Adipocyte (in vitro differentiated cells): ENCODE data around the gene DGKG.

Experiments used
- DNase-seq: peaks from one replicate; pipeline ENCODE4 v3.0.0-alpha.2; 2015; ENCODE audit warnings: low read depth
- H3K27me3 ChIP-seq: replicated peaks from 2 replicates; pipeline ENCODE4 v1.7.0; 2013; ENCODE audit warnings: mild to moderate bottlenecking, low read length, moderate library complexity; ENCODE audit not compliant: control insufficient read depth, insufficient read depth
- H3K36me3 ChIP-seq: 2 replicates; pipeline ENCODE4 v1.7.0; 2013; ENCODE audit warnings: low read length, mild to moderate bottlenecking, moderate library complexity; ENCODE audit not compliant: control insufficient read depth, insufficient read depth, severe bottlenecking
- H3K4me1 ChIP-seq: 2 replicates; pipeline ENCODE4 v1.7.0; 2013; ENCODE audit warnings: mild to moderate bottlenecking, low read length, moderate library complexity; ENCODE audit not compliant: control insufficient read depth, insufficient read depth
- H3K4me3 ChIP-seq: 2 replicates; pipeline ENCODE4 v1.7.0; 2013; ENCODE audit warnings: mild to moderate bottlenecking, low read length, moderate library complexity
- H3K9ac ChIP-seq: 2 replicates; pipeline ENCODE4 v1.7.0; 2013; ENCODE audit warnings: mild to moderate bottlenecking, low read length, moderate library complexity
- H3K9me3 ChIP-seq: 2 replicates; pipeline ENCODE4 v1.7.0; 2013; ENCODE audit warnings: mild to moderate bottlenecking, low read length, moderate library complexity; ENCODE audit not compliant: control insufficient read depth

The DGKG gene

DNA sequence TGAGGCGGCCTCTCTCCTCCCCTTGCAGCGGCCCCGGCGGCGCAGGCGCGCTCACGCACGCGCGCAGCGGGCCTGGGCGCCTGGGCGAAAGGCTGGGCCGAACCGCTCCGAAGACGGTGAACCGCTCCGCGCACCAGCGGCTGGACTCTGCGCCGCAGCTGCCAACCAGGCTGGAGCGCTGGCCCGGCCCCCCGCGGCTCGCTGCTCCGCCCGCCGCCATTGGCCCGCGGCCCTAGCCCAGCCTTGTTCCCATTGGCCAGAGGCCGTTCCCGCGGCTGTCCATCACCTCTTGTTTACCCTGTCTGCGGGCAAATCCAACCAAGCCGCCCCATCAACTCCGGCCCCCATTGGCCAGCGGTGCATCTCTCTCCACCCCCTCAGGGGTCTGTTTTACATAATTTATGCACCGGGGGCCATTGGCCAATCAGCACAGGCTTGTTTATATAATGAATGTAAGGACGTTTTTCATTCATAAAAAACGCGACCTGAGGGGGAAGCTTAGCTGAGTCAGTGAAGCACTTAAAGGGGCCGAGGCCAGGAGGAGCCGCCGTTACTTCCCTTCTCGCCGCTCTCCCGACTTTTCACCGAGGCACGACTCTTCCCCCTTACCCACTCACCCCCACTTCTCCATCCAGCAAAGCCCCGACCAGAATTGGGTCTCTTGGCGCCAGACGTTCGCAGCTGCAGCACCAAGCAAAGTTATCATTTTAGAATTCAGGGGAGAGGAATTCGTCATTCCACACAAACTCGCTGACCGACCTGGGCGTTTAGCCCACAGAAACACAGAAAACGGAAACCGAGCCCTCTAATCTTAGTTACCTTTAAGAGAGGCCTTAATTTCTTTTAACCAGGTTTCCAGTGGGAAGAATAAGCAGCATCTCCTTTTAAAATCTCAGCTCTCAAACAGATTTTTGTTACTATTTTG lies 252.8 kb downstream of the DGKG start, which contains the start of gene ETV5:
ETV5 (minus strand) TSS at position 149 of the 925 bp plus-strand sequence. CDS start 3,221 bp downstream, outside the sequence.
- H3K9me3 ChIP-seq: no peaks in the 10 kb centered on the region
- peaks cover 19% of the 10 kb centered on the region for H3K4me1 ChIP-seq
- H3K9ac ChIP-seq: peak within 1 kb of the TSS; percentile 85
- H3K27me3 ChIP-seq: no peaks in the 10 kb centered on the region
- peak within 1 kb of the TSS; percentile 90 for H3K4me3 ChIP-seq
- H3K36me3 ChIP-seq: no peaks in the 10 kb centered on the region
- peak; percentile 100 for DNase-seq

DNA sequence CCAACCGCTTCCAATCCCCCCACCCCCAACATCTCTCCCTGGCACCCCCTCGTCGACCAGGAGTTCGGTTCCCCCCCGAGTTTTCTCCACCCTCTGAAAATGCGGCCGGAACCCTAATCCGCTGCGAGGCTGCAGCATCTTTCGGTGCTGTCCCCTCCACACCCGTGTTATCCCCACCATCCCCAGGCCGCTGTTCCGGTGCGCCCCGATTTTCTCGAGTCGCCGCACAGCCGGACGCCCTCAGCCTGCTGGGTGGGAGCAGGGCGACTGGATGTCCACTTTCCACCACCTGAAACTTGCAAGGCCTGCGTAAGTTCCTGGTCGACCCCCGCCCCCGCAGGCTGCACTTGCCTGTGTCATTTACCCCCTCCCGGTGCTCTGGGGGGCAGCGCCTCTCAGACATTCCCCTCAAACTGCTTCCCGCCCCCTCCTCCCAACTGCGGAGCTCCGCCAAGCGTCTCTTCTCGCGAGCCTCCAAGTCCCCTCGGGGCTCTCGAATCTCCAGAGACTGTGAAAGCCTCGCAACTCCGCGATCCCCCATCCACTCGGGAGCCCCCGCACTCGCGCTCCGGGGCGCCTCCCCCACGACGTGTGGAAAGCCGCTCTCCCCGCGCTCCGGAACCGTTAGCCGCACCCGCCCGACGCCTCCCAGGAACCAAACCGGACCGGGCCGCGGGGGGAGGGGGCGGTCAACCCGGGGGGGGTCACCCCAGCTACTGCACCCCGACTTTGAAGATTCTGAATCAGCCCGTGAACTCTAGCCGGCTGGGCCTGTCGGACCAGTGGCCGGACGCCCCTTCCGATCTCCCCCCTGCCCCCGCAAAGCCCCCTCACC lies 253.7 kb downstream of the DGKG start:
- Histone ChIP-seq H3K4me3 (peak overlapping the region; percentile 88), H3K36me3 (no peaks in the 10 kb centered on the region), H3K9ac (peak overlapping the region; percentile 85), H3K27me3 (no peaks in the 10 kb centered on the region), H3K9me3 (no peaks in the 10 kb centered on the region), H3K4me1 (peaks cover 28% of the 10 kb centered on the region)
- DNase-seq: peak; percentile 89

DNA sequence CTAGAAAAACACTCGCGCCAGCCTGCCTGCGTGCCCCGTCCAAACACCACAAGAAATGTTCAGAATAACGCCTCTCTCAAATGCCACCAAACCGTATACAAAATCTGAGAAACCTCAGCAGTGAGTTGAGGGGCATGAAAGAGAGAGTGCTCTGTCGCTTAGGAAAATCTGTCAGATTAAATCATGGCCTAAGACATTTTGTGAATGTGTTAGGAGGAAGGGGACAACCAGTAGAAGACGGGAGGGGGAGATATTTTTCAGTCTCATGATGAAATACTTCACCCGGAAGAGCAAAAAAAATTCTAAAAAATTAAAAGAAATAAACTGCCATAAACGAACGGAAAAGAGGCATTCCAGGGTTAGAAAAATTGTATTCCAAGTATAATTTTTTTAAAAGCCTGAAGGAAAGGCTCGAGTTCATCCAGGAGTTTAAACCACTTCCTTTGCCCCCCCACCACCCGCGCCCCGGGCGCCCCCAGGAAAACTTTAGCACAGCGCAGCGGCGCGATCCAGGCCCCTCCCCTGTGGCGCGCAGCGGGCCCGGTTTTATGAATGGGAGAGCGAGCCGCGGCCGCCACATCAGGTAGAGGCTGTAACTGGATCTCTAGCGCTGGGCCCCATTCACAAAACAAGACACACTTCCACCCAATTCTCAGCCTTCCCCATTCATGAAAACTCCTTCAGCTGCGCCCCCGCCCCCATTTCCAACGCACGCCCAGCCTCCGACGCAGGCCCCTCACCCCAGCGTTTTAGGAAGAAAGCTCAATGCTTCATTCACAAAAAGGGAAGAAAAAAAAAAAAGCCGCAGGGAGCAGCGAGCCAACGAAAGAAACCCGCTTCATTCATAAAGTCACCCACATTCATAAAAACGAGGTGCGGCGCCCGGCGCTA lies 254.6 kb downstream of the DGKG start:
- H3K9ac ChIP-seq: peak overlapping the region; percentile 85
- no peaks in the 10 kb centered on the region for H3K9me3 ChIP-seq
- H3K4me1 ChIP-seq: peaks cover 37% of the 10 kb centered on the region
- H3K4me3 ChIP-seq: peak overlapping the region; percentile 88
- no peaks in the 10 kb centered on the region for H3K36me3 ChIP-seq
- peak; percentile 89 for DNase-seq
- H3K27me3 ChIP-seq: no peaks in the 10 kb centered on the region

DNA sequence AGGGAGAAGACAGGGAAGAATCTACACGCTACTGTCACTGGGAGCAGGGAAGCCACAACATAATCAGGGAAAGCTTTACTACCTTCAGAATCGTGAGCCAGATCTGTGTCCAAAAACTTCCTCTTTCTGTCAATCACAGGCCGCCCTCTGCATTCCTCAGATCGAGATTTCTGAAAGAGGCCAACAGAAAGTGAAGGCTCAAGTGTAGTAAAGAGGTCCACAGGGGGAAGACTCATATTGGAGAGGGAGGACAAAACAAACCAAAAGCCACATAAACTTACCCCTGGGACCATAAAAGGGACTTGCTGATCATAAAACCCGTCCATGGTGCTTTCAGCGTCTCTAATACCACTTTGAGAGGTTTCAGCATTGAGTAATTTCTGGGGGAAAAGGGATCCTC lies 256.5 kb downstream of the DGKG start:
- Histone ChIP-seq H3K27me3 (no peaks in the 10 kb centered on the region), H3K9me3 (no peaks in the 10 kb centered on the region), H3K36me3 (no peaks in the 10 kb centered on the region), H3K9ac (no peak overlapping the region), H3K4me3 (no peak overlapping the region), H3K4me1 (peaks cover 38% of the 10 kb centered on the region)
- DNase-seq: no peak

DNA sequence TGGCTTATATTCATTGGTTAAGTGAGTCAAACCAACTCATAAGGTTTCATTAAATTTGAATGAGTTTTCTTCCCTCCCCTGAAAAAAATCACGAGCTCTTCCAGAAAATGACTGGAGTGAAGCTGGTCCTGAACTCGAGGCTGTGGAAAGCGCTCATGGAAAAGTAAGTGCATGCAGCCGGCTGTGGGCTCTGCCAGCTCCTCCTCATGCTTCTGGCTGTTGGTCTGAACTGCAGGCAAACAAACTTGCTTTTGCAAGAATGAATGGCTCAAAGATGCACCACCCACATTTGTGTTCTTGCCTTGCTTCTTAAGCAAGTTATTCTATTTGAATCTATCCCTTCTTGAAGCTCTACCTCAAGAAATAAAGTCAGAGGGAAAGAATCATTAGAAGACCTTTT lies 259.3 kb downstream of the DGKG start:
- H3K4me3 ChIP-seq: no peak overlapping the region
- no peaks in the 10 kb centered on the region for H3K9me3 ChIP-seq
- H3K4me1 ChIP-seq: peaks cover 46% of the 10 kb centered on the region
- H3K36me3 ChIP-seq: no peaks in the 10 kb centered on the region
- no peaks in the 10 kb centered on the region for H3K27me3 ChIP-seq
- DNase-seq: peak; percentile 61
- no peak overlapping the region for H3K9ac ChIP-seq

DNA sequence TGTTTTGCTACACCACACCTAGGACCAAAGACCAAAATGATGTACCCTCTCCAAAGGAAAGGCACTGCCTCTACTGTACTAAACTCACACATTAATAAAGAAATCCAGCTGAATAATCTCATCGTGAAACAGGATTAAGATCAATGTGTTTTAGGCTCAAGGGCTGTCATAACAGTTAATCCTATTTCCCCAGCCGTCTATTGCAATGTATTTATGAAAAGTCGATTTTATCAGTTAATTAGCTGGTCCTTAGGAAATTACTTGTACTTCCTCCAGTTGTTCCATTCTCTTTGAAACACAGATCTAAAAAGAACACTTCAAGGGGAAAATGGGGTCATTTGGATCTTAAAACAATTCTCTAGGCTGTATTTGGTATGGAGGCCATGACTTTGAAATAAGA lies 261.6 kb downstream of the DGKG start:
- DNase-seq: no peak
- Histone ChIP-seq H3K4me1 (peaks cover 49% of the 10 kb centered on the region), H3K27me3 (no peaks in the 10 kb centered on the region), H3K9me3 (no peaks in the 10 kb centered on the region), H3K9ac (no peak overlapping the region), H3K36me3 (no peaks in the 10 kb centered on the region), H3K4me3 (no peak overlapping the region)

DNA sequence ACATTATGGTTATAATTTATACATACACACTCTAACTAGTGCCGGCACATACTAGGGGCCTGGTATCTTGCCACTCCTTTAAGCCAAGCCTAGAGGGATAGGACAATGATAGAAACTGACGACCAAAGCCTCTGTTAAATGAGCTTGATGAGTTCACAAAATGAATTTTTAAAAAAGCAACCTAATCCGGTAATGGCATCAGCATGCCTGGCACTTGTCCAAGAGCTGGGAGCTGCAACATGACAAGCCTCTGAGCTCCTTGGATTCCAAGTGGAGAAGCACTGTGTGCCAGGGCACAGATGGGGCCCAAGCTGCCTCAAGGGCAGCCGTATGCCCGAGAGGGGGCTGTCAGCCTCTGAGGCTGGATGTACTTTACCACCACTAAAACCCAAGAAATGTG lies 262.9 kb downstream of the DGKG start:
- Histone ChIP-seq H3K36me3 (no peaks in the 10 kb centered on the region), H3K4me1 (peaks cover 46% of the 10 kb centered on the region), H3K9ac (no peak overlapping the region), H3K27me3 (no peaks in the 10 kb centered on the region), H3K4me3 (no peak overlapping the region), H3K9me3 (no peaks in the 10 kb centered on the region)
- peak; percentile 90 for DNase-seq

DNA sequence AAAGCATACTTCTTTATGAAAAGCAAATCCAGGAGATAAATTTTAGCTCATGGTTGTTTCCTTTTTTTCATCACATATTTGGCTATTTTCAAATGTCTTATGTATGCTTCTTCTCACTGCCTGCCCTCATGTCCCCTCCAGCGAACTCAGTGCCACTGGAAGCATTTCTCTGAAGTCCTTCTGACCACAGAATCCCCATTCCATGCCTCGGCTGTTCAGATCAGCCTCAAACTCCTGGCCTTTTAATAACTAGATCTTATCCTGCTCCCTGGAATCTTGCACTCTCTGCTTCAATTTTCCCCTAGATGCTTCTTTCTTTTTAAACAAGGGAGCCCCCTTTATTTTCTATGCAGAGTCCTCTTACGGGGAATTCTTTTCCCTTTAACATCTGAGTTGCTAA lies 263.3 kb downstream of the DGKG start:
- Histone ChIP-seq H3K36me3 (no peaks in the 10 kb centered on the region), H3K9me3 (no peaks in the 10 kb centered on the region), H3K4me1 (peaks cover 41% of the 10 kb centered on the region), H3K4me3 (no peak overlapping the region), H3K9ac (no peak overlapping the region), H3K27me3 (no peaks in the 10 kb centered on the region)
- peak; percentile 48 for DNase-seq

DNA sequence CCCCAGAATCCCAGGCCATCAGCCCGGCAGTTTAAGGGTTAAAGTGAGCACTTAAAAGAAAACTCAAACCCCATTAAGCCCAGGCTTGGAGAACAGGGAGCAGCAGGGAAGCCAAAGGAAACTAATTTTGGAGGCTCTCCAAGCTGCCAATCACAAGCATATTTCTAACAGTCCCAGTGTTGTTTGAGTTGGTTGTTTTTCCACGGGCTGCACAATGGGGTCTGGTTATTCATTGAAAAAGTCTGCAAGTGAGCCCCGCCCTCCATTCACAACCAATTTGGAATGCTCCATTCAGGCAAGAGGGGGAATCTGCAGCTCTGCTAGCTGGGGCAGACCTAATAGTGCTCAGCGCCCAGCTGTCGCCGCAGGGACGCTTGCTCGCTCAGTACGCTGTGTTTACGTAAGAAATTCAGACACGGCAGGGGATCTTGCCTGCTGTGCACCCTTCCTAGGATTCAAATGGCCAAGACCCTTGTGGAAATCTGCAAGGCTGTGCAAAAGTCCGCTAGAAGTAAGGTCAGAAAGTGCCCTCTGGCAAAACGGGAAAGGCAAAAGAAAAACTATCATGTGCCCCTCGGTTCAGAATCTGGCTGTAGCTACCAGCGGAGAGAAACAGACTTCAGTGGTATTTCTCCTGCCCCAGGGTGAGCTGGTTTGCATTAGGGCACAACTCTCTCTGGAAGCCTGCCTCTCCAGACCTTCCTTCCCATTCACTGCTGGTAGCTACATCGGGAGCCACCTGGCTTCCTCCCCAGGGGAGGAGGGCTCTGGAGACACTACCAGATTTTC lies 264.2 kb downstream of the DGKG start:
- H3K36me3 ChIP-seq: no peaks in the 10 kb centered on the region
- H3K9ac ChIP-seq: peak overlapping the region; percentile 62
- H3K27me3 ChIP-seq: no peaks in the 10 kb centered on the region
- peak; percentile 76 for DNase-seq
- H3K4me3 ChIP-seq: peak overlapping the region; percentile 79
- H3K4me1 ChIP-seq: peaks cover 34% of the 10 kb centered on the region
- H3K9me3 ChIP-seq: no peaks in the 10 kb centered on the region

DNA sequence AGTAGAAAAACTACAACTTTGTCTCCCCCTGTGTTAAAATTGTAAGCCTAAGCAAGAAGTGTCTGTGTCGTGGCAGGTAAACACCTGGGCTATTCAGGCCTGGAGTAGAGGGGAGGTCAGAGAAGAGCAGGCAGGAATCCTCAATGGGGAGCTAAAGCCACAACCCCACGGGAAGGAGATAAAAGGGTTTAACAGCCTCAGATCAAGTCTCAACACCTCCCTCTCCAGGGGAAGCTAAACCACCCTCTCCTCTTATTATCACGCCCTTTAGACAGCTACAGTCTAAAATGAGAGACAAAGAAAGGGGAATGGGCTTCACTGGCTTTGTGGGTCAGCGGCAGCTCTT lies 264.7 kb downstream of the DGKG start:
- Histone ChIP-seq H3K36me3 (no peaks in the 10 kb centered on the region), H3K4me1 (peaks cover 30% of the 10 kb centered on the region), H3K9ac (peak overlapping the region; percentile 62), H3K27me3 (no peaks in the 10 kb centered on the region), H3K9me3 (no peaks in the 10 kb centered on the region), H3K4me3 (peak overlapping the region; percentile 79)
- no peak for DNase-seq
